ENCODE measurements around the gene ITPR3. TPM values are rescaled to one million over a fixed set of nuclear protein-coding genes. Genes with fewer than 3 reads are reported as not detected.

The ITPR3 gene
- total RNA-seq, 1 experiment from 2014 or later, result 38.9 TPM

- DNase-seq (ENCODE audit: extremely low read depth, low read depth), result no peak
Observed at GRCh38 chr6:33683576-33684427, 62.7 kb downstream of the ITPR3 start.

GRCh38 chr6:33684428-33684896, 63.3 kb downstream of the ITPR3 start:
- no peak for DNase-seq (ENCODE audit: extremely low read depth, low read depth)

GRCh38 chr6:33684983-33685382, 63.9 kb downstream of the ITPR3 start:
- DNase-seq (ENCODE audit: extremely low read depth, low read depth), result no peak

- DNase-seq (ENCODE audit: extremely low read depth, low read depth), result no peak
Observed at GRCh38 chr6:33685411-33686224, 64.5 kb downstream of the ITPR3 start.

- no peak for DNase-seq (ENCODE audit: extremely low read depth, low read depth)
Observed at GRCh38 chr6:33686225-33686924, 65.3 kb downstream of the ITPR3 start.

- no peak for DNase-seq (ENCODE audit: extremely low read depth, low read depth)
Observed at GRCh38 chr6:33686981-33687975, 66.2 kb downstream of the ITPR3 start.

GRCh38 chr6:33688006-33688405, 66.9 kb downstream of the ITPR3 start:
- DNase-seq (ENCODE audit: extremely low read depth, low read depth), result no peak

GRCh38 chr6:33688451-33689147, 67.5 kb downstream of the ITPR3 start:
- DNase-seq (ENCODE audit: extremely low read depth, low read depth), result no peak

GRCh38 chr6:33689148-33689494, 68.0 kb downstream of the ITPR3 start:
- DNase-seq (ENCODE audit: extremely low read depth, low read depth), result no peak

GRCh38 chr6:33689879-33690278, 68.8 kb downstream of the ITPR3 start:
- DNase-seq (ENCODE audit: extremely low read depth, low read depth), result no peak

GRCh38 chr6:33690766-33691165, 69.6 kb downstream of the ITPR3 start:
- DNase-seq (ENCODE audit: extremely low read depth, low read depth), result no peak

- DNase-seq (ENCODE audit: extremely low read depth, low read depth), result no peak
Observed at GRCh38 chr6:33691456-33692077, 70.4 kb downstream of the ITPR3 start.

GRCh38 chr6:33692078-33692759, 71.1 kb downstream of the ITPR3 start:
- DNase-seq (ENCODE audit: extremely low read depth, low read depth), result no peak

- DNase-seq (ENCODE audit: extremely low read depth, low read depth), result no peak
Observed at GRCh38 chr6:33692760-33693158, 71.6 kb downstream of the ITPR3 start.

- no peak for DNase-seq (ENCODE audit: extremely low read depth, low read depth)
Observed at GRCh38 chr6:33693186-33694105, 72.3 kb downstream of the ITPR3 start.

GRCh38 chr6:33694401-33694931, 73.3 kb downstream of the ITPR3 start:
- peak; percentile 54 for DNase-seq (ENCODE audit: extremely low read depth, low read depth)

GRCh38 chr6:33694977-33695376, 73.9 kb downstream of the ITPR3 start:
- DNase-seq (ENCODE audit: extremely low read depth, low read depth), result no peak

Measured in NCI-H460 (cell line).